Breast epithelium (tissue), 3 donors: ENCODE measurements around the gene GRIN3A.

ENCODE experiments used
- CTCF ChIP-seq, 3 donors: fragments of 450-650 bp; IDR thresholded peaks; one replicate each; pipeline ENCODE4 v1.5.1; 2016 to 2017; ENCODE audit warnings: antibody characterized with exemption in 3 of 3, mild to moderate bottlenecking in 3 of 3, moderate library complexity in 3 of 3
- POLR2A ChIP-seq: fragments of 450-650 bp; IDR thresholded peaks from one replicate; pipeline ENCODE4 v1.6.1; 2016; ENCODE audit warnings: antibody characterized with exemption, mild to moderate bottlenecking, moderate library complexity
- POLR2AphosphoS5 ChIP-seq, 3 donors: sonication (generic); formaldehyde crosslinking; IDR thresholded peaks; one replicate each; pipeline ENCODE4 v1.6.1; 2017; ENCODE audit warnings: antibody characterized with exemption in 3 of 3

- TF ChIP-seq CTCF (IDR thresholded peaks at IDR 0.05) (no peak), POLR2A (no peak), POLR2AphosphoS5 (IDR thresholded peaks at IDR 0.05) (no peak)
Measured at GRCh38 chr9:101585740-101586139, 152.7 kb downstream of the GRIN3A start.
